Mammary epithelial cell (primary cell): ENCODE results near the gene CACNA2D1.

ENCODE experiments used
- EZH2 ChIP-seq: IDR thresholded peaks from 2 replicates; pipeline ENCODE4 v1.6.1; 2012; ENCODE audit warnings: low read length, inconsistent platforms, borderline replicate concordance
- TF ChIP-seq, protein P1 (sequence below), 2 donors: IDR thresholded peaks in 1 of 2; conservative IDR thresholded peaks in 1 of 2; 2 replicates each; pipeline ENCODE4 v1.5.1; 2011 to 2012; ENCODE audit warnings: inconsistent platforms in 2 of 2, low read length in 2 of 2, mild to moderate bottlenecking in 2 of 2, control low read depth in 1 of 2, low read depth in 1 of 2; ENCODE audit not compliant: insufficient read depth in 1 of 2; ENCODE audit errors: extremely low read depth in 1 of 2

DNA sequence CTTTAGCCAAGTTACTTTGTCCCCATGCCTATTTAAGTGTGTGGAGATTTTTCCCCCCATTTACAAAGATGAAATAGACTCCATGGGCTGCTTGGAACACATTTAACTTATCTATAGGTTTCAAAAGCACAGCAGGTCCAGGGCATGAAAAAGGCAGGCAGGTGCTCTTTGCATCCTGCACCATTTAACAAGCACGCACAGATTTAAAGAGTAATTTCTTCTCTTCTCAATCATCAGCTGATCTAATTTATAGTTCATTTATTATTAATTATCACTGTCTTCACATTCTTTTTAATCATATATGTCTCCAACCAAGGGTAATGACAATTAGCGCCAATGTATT, 156.8 kb downstream of the CACNA2D1 start:
- TF ChIP-seq, protein P1, sequence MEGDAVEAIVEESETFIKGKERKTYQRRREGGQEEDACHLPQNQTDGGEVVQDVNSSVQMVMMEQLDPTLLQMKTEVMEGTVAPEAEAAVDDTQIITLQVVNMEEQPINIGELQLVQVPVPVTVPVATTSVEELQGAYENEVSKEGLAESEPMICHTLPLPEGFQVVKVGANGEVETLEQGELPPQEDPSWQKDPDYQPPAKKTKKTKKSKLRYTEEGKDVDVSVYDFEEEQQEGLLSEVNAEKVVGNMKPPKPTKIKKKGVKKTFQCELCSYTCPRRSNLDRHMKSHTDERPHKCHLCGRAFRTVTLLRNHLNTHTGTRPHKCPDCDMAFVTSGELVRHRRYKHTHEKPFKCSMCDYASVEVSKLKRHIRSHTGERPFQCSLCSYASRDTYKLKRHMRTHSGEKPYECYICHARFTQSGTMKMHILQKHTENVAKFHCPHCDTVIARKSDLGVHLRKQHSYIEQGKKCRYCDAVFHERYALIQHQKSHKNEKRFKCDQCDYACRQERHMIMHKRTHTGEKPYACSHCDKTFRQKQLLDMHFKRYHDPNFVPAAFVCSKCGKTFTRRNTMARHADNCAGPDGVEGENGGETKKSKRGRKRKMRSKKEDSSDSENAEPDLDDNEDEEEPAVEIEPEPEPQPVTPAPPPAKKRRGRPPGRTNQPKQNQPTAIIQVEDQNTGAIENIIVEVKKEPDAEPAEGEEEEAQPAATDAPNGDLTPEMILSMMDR (conservative IDR thresholded peaks at IDR 0.05 in 1 of 2, IDR thresholded peaks at IDR 0.05 in 1 of 2; ENCODE audit: extremely low read depth in 1 of 2, insufficient read depth in 1 of 2, low read depth in 1 of 2, low read length in 2 of 2): no peak
- no peak for TF ChIP-seq EZH2
